ENCODE data around the gene AFG3L2.
"Not testable (repeated sequence)": the region's sequence is repeated elsewhere in the genome, so short reads cannot be mapped to it uniquely, and the experiment has no call there.

AFG3L2 gene

GRCh38 chr18:12420821-12421421 lies 43.9 kb upstream of the AFG3L2 start:
- TF ChIP-seq CTCF (conservative IDR thresholded peaks at IDR 0.05; ENCODE audit: low read depth, low read length), result no peak
- peak overlapping the region; percentile 32 for H3K4me3 ChIP-seq (ENCODE audit: low read depth, low read length)
- no peak for DNase-seq (ENCODE audit: low read depth)

GRCh38 chr18:12417687-12418086 lies 40.7 kb upstream of the AFG3L2 start:
- no peak for DNase-seq (ENCODE audit: low read depth)
- no peak for TF ChIP-seq CTCF (conservative IDR thresholded peaks at IDR 0.05; ENCODE audit: low read depth, low read length)
- H3K4me3 ChIP-seq (ENCODE audit: low read depth, low read length), result no peak overlapping the region

DNA sequence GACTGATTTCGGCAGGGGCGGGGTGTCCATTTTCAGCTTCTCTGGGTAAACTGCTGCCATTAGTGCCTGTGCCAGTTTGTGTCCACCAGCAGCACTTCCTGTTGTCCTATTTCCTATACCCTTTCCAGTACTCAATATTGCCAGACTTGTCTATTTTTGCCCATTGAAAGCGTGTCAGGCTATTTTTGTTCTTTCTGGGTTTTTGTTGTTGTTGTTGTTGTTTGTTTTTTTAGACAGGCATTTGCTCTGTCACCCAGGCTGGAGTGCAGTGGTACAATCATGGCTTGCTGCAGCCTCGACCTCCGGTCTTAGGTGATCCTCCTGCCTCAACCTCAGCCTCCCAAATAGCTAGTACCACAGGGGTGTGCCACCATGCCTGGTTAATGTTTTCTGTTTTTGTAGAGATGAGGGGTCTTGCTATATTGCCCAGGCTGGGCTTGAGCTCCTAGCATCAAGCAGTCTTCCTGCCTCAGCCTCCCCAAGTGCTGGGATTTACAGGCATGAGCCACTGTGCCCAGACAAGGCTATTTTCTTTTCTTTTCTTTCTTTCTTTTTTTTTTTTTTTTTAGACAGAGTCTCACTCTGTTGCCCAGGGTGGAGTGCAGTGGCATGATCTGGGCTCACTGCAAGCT lies 39.2 kb upstream of the AFG3L2 start:
- TF ChIP-seq CTCF (conservative IDR thresholded peaks at IDR 0.05; ENCODE audit: low read depth, low read length), result no peak
- H3K4me3 ChIP-seq (ENCODE audit: low read depth, low read length), result no peak overlapping the region
- no peak for DNase-seq (ENCODE audit: low read depth)

GRCh38 chr18:12411456-12411855 lies 34.4 kb upstream of the AFG3L2 start:
- no peak for TF ChIP-seq CTCF (conservative IDR thresholded peaks at IDR 0.05; ENCODE audit: low read depth, low read length)
- H3K4me3 ChIP-seq (ENCODE audit: low read depth, low read length), result no peak overlapping the region
- DNase-seq (ENCODE audit: low read depth), result no peak

DNA sequence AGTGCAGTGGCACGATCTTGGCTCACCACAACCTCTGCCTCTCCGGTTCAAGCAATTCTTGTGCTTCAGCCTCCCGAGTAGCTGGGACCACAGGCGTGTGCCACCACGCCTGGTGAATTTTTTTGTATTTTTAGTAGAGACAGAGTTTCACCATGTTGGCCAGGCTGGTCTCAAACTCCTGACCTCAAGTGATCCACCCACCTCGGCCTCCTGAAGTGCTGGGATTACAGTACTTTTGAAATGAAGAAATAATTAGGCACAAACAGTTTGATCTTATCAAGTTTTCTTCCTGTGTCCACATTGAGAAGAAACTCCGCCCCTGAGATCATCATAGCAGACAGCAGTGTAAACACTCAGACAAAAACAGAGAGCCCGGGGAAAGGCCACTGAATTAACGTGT lies 33.7 kb upstream of the AFG3L2 start:
- not testable (repeated sequence) for H3K4me3 ChIP-seq (ENCODE audit: low read depth, low read length)
- DNase-seq (ENCODE audit: low read depth), result peak; percentile 29

DNA sequence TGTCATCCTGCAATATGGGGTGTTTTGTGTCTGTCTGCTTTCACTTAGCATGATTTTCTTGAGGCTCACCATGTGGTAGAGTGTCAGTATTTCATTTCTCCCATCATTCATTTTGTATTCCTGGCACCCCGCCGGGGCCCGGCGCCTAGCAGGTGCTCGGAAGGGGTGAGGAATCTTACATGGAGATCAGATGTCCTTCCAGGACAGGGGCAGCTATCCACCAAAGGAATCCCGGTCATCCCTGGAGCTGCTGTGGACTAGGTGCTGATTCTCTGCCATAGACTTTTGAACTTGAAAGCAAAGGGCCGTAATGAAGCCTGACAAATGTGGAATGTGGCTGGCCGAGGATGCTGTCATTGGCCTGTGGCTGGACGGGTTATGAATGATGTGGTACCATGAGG lies 33.1 kb upstream of the AFG3L2 start:
- H3K4me3 ChIP-seq (ENCODE audit: low read depth, low read length), result no peak overlapping the region
- no peak for TF ChIP-seq CTCF (conservative IDR thresholded peaks at IDR 0.05; ENCODE audit: low read depth, low read length)
- DNase-seq (ENCODE audit: low read depth), result no peak

- DNase-seq (ENCODE audit: low read depth), result peak; percentile 42
- no peak for TF ChIP-seq CTCF (conservative IDR thresholded peaks at IDR 0.05; ENCODE audit: low read depth, low read length)
- H3K4me3 ChIP-seq (ENCODE audit: low read depth, low read length), result no peak overlapping the region
Measured at GRCh38 chr18:12409469-12409868, 32.4 kb upstream of the AFG3L2 start.

Measured in choroid plexus epithelial cell (primary cell).